ENCODE data around the gene FGD4.

Gene FGD4

DNA sequence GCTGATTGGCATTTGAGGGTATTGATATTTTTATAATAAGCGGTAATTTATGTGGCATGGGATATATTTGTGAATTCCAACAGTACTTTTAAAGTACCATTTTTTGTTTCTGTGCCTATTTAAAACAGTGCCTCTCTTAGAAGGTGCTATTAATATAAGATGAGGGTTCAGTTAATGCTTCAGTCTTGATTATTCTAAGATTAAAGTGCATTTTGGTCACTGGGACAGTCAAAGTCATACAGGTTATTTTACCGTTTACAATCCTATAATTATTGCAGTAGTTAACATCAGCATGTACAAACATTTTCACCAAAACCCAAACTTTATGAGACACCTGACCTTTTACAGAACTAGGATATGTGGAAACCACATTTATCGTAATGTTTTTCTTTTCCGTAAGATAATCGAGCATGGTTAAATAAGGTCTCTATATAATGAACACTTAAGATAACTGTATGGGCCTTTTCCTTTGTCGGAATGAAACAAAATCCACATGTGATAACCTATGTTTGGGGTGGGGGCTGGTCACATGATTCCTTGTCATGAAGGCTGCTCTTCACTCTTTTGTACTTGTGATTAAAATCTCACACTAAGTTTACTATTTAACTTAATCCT lies 242.0 kb downstream of the FGD4 start:
- Histone ChIP-seq H3K4me3 (ENCODE audit: low read depth in 1 of 5, low read length in 5 of 5) (no peak overlapping the region), H3K27ac (ENCODE audit: low read depth, low read length) (no peak overlapping the region), H3K27me3 (ENCODE audit: control insufficient read depth in 5 of 5, insufficient read depth in 4 of 5, low read length in 5 of 5) (no peaks in the 10 kb centered on the region), H3K9me3 (ENCODE audit: control insufficient read depth in 5 of 5, low read length in 5 of 5) (no peaks in the 10 kb centered on the region), H3K36me3 (ENCODE audit: control insufficient read depth in 5 of 5, insufficient read depth in 5 of 5, low read length in 5 of 5) (peaks cover 40 to 65% (median 43%) of the 10 kb centered on the region in 5 donors), H3K9ac (ENCODE audit: low read length in 5 of 5) (no peak overlapping the region), H3K4me1 (ENCODE audit: control insufficient read depth in 5 of 5, insufficient read depth in 5 of 5, low read length in 5 of 5) (no peaks in the 10 kb centered on the region)

DNA sequence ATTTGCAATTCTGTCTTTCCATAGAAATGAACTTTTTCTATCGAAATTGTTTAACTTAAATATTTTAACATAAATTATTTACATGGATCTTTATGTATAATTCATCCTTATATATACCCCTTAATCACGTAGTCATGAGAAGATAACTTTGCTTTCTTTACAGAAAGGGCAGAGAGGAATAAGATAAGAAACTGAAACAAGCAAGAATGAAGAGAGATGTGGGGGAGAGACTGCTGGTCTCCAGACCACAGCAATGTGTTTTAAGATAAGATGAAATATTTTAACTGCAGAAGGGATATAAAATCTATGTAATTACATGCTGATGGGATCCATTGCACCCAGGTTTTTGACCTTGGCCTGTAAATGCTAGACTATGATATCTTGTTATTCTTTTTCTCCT lies 245.1 kb downstream of the FGD4 start:
- no peaks in the 10 kb centered on the region for H3K27me3 ChIP-seq (ENCODE audit: control insufficient read depth in 5 of 5, insufficient read depth in 4 of 5, low read length in 5 of 5)
- H3K36me3 ChIP-seq (ENCODE audit: control insufficient read depth in 5 of 5, insufficient read depth in 5 of 5, low read length in 5 of 5), result peaks cover 28 to 45% (median 37%) of the 10 kb centered on the region in 5 donors
- no peaks in the 10 kb centered on the region for H3K4me1 ChIP-seq (ENCODE audit: control insufficient read depth in 5 of 5, insufficient read depth in 5 of 5, low read length in 5 of 5)

DNA sequence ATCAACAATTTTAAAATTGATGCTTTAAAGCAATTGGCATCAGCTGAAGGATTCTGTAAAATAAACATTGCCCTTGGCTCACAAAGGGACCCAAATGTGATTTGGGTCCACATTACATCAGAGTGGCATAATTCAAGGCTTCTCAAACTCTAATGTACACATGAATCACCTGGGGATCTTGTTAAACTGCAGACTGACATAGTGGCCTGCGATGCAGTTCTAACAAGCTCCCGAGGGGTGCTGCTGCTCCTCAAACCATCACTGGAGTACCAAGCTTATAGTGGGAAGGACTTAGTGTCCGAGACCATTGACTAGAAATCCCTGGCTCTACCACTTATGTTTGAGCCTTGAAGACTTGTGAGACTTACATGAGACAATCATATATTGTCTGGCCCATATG lies 247.9 kb downstream of the FGD4 start:
- Histone ChIP-seq H3K27ac (ENCODE audit: low read depth, low read length) (no peak overlapping the region), H3K36me3 (ENCODE audit: control insufficient read depth in 5 of 5, insufficient read depth in 5 of 5, low read length in 5 of 5) (peaks cover 3 to 19% (median 14%) of the 10 kb centered on the region in 5 donors), H3K4me1 (ENCODE audit: control insufficient read depth in 5 of 5, insufficient read depth in 5 of 5, low read length in 5 of 5) (peaks cover 0 to 7% (median 0%) of the 10 kb centered on the region in 5 donors), H3K9ac (ENCODE audit: low read length in 5 of 5) (no peak overlapping the region), H3K27me3 (ENCODE audit: control insufficient read depth in 5 of 5, insufficient read depth in 4 of 5, low read length in 5 of 5) (no peaks in the 10 kb centered on the region), H3K9me3 (ENCODE audit: control insufficient read depth in 5 of 5, low read length in 5 of 5) (no peaks in the 10 kb centered on the region), H3K4me3 (ENCODE audit: low read depth in 1 of 5, low read length in 5 of 5) (no peak overlapping the region)

More for the DNA sequence above, 245.1 kb downstream of the FGD4 start:
- no peak overlapping the region for H3K9ac ChIP-seq (ENCODE audit: low read length in 5 of 5)
- no peaks in the 10 kb centered on the region for H3K9me3 ChIP-seq (ENCODE audit: control insufficient read depth in 5 of 5, low read length in 5 of 5)
- no peak overlapping the region for H3K27ac ChIP-seq (ENCODE audit: low read depth, low read length)
- H3K4me3 ChIP-seq (ENCODE audit: low read depth in 1 of 5, low read length in 5 of 5), result no peak overlapping the region

DNA sequence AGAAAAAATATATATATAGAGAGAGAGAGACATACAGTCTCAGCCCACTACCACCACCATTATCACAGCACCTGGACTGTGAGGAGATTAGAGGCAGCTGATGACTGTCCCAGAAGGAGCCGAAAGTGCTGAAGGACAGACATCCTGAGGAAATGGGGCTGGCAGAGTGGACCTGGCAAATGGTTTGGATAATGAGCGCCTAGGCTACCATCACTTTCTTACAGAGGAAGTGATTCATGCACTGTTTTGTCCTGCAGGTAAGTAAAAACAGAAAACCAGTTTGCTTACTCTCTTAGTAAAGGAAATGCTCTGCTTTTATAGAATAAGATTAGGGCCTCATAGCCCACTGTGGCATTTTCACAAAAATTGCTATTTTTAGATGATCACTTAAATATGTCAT lies 251.2 kb downstream of the FGD4 start:
- H3K27ac ChIP-seq (ENCODE audit: low read depth, low read length), result no peak overlapping the region

DNA sequence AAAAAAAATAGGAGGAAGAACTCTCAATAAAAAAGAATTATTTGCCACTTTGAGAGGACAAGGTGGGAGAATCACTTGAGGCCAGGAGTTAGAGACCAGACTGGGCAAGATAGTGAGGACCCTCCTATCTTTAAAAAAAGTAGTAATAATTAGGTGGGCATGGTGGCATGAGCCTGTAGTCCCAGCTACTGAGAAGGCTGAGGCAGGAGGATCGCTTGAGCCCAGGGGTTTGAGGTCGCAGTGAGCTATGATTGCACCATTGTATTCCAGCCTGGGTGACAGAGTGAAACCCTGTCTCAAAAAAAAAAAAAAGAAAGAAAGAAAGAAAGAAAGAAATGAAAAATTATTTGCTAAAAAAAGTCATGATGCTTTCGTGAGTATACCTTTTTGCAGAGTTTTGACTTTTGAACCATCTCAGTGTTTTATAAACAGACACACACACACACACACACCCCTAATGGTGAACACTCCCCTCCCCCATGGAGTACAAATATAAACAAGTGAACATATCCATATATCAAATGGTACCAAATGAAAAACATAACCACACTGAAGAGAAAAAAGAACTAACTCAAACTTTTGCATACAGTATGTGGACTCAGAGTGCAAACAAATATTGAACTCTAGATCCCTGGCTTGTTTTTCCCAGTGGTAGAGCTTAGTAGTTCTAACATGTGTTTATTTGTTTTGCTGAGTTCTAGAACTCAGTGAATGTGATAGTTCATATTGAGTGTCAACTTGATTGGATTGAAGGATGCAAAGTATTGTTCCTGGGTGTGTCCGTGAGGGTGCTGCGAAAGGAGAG lies 252.0 kb downstream of the FGD4 start:
- Histone ChIP-seq H3K9ac (ENCODE audit: low read length in 5 of 5) (no peak overlapping the region), H3K9me3 (ENCODE audit: control insufficient read depth in 5 of 5, low read length in 5 of 5) (no peaks in the 10 kb centered on the region), H3K27ac (ENCODE audit: low read depth, low read length) (no peak overlapping the region), H3K36me3 (ENCODE audit: control insufficient read depth in 5 of 5, insufficient read depth in 5 of 5, low read length in 5 of 5) (peaks cover 0 to 1% (median 1%) of the 10 kb centered on the region in 5 donors), H3K27me3 (ENCODE audit: control insufficient read depth in 5 of 5, insufficient read depth in 4 of 5, low read length in 5 of 5) (no peaks in the 10 kb centered on the region), H3K4me3 (ENCODE audit: low read depth in 1 of 5, low read length in 5 of 5) (no peak overlapping the region), H3K4me1 (ENCODE audit: control insufficient read depth in 5 of 5, insufficient read depth in 5 of 5, low read length in 5 of 5) (peaks cover 0 to 7% (median 0%) of the 10 kb centered on the region in 5 donors)

More for the DNA sequence above, 251.2 kb downstream of the FGD4 start:
- Histone ChIP-seq H3K27me3 (ENCODE audit: control insufficient read depth in 5 of 5, insufficient read depth in 4 of 5, low read length in 5 of 5) (no peaks in the 10 kb centered on the region), H3K9ac (ENCODE audit: low read length in 5 of 5) (no peak overlapping the region), H3K4me1 (ENCODE audit: control insufficient read depth in 5 of 5, insufficient read depth in 5 of 5, low read length in 5 of 5) (peaks cover 0 to 7% (median 0%) of the 10 kb centered on the region in 5 donors), H3K36me3 (ENCODE audit: control insufficient read depth in 5 of 5, insufficient read depth in 5 of 5, low read length in 5 of 5) (peaks cover 0 to 5% (median 5%) of the 10 kb centered on the region in 5 donors), H3K4me3 (ENCODE audit: low read depth in 1 of 5, low read length in 5 of 5) (no peak overlapping the region), H3K9me3 (ENCODE audit: control insufficient read depth in 5 of 5, low read length in 5 of 5) (no peaks in the 10 kb centered on the region)

DNA sequence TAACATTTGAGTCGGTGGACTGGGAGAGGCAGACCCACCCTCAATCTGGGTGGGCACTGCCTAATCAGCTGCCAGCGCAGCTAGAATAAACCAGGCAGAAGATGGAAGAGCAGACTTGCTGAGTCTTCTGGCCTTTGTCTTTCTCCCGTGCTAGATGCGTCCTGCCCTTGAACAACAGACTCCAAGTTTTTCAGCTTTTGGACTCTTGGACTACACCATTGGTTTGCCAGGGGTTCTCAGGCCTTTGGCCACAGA lies 252.5 kb downstream of the FGD4 start:
- no peaks in the 10 kb centered on the region for H3K9me3 ChIP-seq (ENCODE audit: control insufficient read depth in 5 of 5, low read length in 5 of 5)
- H3K36me3 ChIP-seq (ENCODE audit: control insufficient read depth in 5 of 5, insufficient read depth in 5 of 5, low read length in 5 of 5), result no peaks in the 10 kb centered on the region
- H3K27me3 ChIP-seq (ENCODE audit: control insufficient read depth in 5 of 5, insufficient read depth in 4 of 5, low read length in 5 of 5), result no peaks in the 10 kb centered on the region
- H3K9ac ChIP-seq (ENCODE audit: low read length in 5 of 5), result no peak overlapping the region
- no peak overlapping the region for H3K27ac ChIP-seq (ENCODE audit: low read depth, low read length)
- no peak overlapping the region for H3K4me3 ChIP-seq (ENCODE audit: low read depth in 1 of 5, low read length in 5 of 5)
- peaks cover 0 to 7% (median 0%) of the 10 kb centered on the region in 5 donors for H3K4me1 ChIP-seq (ENCODE audit: control insufficient read depth in 5 of 5, insufficient read depth in 5 of 5, low read length in 5 of 5)

DNA sequence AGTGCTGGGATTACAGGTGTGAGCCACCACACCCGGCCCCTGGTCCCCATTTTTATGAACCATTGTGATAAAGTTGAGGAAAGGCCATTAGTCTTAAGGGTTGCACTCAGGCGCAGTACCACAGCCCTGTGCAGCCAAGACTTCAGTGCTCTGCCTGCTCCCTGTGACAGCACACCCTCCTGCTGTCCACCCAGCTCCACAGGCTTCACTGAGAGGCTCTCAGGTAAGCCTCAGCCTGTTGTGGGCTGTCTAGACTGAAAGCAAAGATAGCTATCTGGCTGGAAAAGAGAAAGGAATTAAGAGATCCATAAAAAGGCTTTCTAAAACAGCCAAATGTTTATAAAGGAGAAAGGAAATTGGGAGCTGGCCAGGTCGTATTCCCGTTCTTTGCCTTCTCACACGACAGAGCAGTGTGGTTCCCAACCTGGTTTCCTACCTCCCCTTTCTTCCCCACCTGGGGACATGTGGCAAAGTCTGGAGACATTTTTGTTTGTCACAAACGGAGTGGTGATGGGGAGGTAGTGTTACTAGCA lies 260.6 kb downstream of the FGD4 start:
- Histone ChIP-seq H3K9ac (ENCODE audit: low read length in 5 of 5) (peak overlapping the region in 2 of 5 donors; percentile 56), H3K9me3 (ENCODE audit: control insufficient read depth in 5 of 5, low read length in 5 of 5) (no peaks in the 10 kb centered on the region), H3K36me3 (ENCODE audit: control insufficient read depth in 5 of 5, insufficient read depth in 5 of 5, low read length in 5 of 5) (no peaks in the 10 kb centered on the region), H3K27me3 (ENCODE audit: control insufficient read depth in 5 of 5, insufficient read depth in 4 of 5, low read length in 5 of 5) (no peaks in the 10 kb centered on the region), H3K4me3 (ENCODE audit: low read depth in 1 of 5, low read length in 5 of 5) (peak overlapping the region in 2 of 5 donors; percentile 7 to 33), H3K27ac (ENCODE audit: low read depth, low read length) (peak overlapping the region; percentile 90), H3K4me1 (ENCODE audit: control insufficient read depth in 5 of 5, insufficient read depth in 5 of 5, low read length in 5 of 5) (peaks cover 4 to 23% (median 14%) of the 10 kb centered on the region in 5 donors)

DNA sequence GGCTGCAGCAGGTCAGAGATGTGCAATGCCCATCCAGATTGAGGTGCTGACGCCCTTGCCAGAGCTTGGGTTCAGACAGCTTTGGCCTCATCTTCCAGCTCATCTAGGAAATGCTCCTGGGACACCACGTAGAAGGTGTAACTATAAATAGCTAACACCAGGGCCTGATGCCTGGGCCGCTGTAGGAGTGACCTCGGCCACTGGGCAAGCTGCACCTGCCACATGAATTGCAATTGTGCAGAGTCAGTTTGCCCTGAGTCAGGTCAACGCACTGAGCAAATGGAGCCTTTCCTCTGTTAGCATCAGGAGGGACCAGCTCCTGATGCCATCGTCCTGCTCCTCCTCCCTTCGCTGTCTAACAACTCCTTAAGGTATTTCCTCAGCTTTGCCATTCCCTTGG lies 262.3 kb downstream of the FGD4 start:
- H3K27ac ChIP-seq (ENCODE audit: low read depth, low read length), result peak overlapping the region; percentile 30

DNA sequence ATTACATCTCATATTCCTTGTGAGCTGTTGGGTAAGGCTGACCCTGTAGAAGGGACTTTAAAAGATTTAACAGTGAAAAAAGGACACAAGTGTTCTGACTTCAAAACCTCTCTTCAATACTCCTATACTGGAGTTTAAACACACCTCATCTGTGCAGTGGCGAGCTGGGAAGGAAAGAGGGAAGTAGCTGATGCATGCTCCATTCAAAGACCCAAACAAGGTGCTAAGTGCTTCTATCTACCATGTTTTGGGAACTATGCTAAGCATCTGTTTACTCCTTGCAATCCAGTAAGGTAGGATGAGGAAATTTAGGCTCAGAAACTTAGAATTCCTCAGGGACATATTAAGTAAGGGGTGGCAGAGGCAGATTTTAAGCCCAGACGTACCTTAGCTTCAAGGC lies 263.3 kb downstream of the FGD4 start:
- Histone ChIP-seq H3K9me3 (ENCODE audit: control insufficient read depth in 5 of 5, low read length in 5 of 5) (no peaks in the 10 kb centered on the region), H3K4me3 (ENCODE audit: low read depth in 1 of 5, low read length in 5 of 5) (no peak overlapping the region), H3K9ac (ENCODE audit: low read length in 5 of 5) (no peak overlapping the region), H3K4me1 (ENCODE audit: control insufficient read depth in 5 of 5, insufficient read depth in 5 of 5, low read length in 5 of 5) (peaks cover 4 to 22% (median 14%) of the 10 kb centered on the region in 5 donors), H3K36me3 (ENCODE audit: control insufficient read depth in 5 of 5, insufficient read depth in 5 of 5, low read length in 5 of 5) (no peaks in the 10 kb centered on the region), H3K27me3 (ENCODE audit: control insufficient read depth in 5 of 5, insufficient read depth in 4 of 5, low read length in 5 of 5) (no peaks in the 10 kb centered on the region), H3K27ac (ENCODE audit: low read depth, low read length) (no peak overlapping the region)

More for the DNA sequence above, 262.3 kb downstream of the FGD4 start:
- peaks cover 4 to 23% (median 14%) of the 10 kb centered on the region in 5 donors for H3K4me1 ChIP-seq (ENCODE audit: control insufficient read depth in 5 of 5, insufficient read depth in 5 of 5, low read length in 5 of 5)
- no peaks in the 10 kb centered on the region for H3K9me3 ChIP-seq (ENCODE audit: control insufficient read depth in 5 of 5, low read length in 5 of 5)
- H3K9ac ChIP-seq (ENCODE audit: low read length in 5 of 5), result no peak overlapping the region
- no peaks in the 10 kb centered on the region for H3K36me3 ChIP-seq (ENCODE audit: control insufficient read depth in 5 of 5, insufficient read depth in 5 of 5, low read length in 5 of 5)
- H3K27me3 ChIP-seq (ENCODE audit: control insufficient read depth in 5 of 5, insufficient read depth in 4 of 5, low read length in 5 of 5), result no peaks in the 10 kb centered on the region
- no peak overlapping the region for H3K4me3 ChIP-seq (ENCODE audit: low read depth in 1 of 5, low read length in 5 of 5)

DNA sequence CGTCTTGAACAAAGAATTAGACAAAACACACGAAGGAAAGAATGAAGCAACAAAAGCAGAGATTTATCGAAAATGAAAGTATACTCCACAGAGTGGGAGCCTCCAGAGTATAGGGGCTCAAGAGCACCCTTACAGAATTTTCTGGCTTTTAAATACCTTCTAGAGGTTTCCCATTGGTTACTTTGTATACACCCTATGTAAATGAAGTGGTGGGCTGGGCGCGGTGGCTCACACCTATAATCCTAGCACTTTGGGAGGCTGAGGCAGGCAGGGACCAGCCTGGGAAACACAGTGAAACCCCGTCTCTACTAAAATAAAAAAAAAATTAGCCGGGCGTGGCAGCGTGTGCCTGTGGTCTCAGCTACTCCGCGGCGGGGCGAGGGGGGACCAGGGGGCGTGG lies 266.7 kb downstream of the FGD4 start:
- Histone ChIP-seq H3K36me3 (ENCODE audit: control insufficient read depth in 5 of 5, insufficient read depth in 5 of 5, low read length in 5 of 5) (no peaks in the 10 kb centered on the region), H3K9ac (ENCODE audit: low read length in 5 of 5) (no peak overlapping the region), H3K27ac (ENCODE audit: low read depth, low read length) (no peak overlapping the region), H3K4me3 (ENCODE audit: low read depth in 1 of 5, low read length in 5 of 5) (no peak overlapping the region), H3K4me1 (ENCODE audit: control insufficient read depth in 5 of 5, insufficient read depth in 5 of 5, low read length in 5 of 5) (peaks cover 0 to 5% (median 3%) of the 10 kb centered on the region in 5 donors), H3K27me3 (ENCODE audit: control insufficient read depth in 5 of 5, insufficient read depth in 4 of 5, low read length in 5 of 5) (no peaks in the 10 kb centered on the region), H3K9me3 (ENCODE audit: control insufficient read depth in 5 of 5, low read length in 5 of 5) (peaks cover 0 to 5% (median 0%) of the 10 kb centered on the region in 5 donors)

Measured in subcutaneous abdominal adipose tissue (tissue), 5 donors.